K562 (cell line): ENCODE results near the gene TMEM25. TPM values are rescaled to one million over a fixed set of nuclear protein-coding genes. Genes with fewer than 3 reads are reported as not detected.

Experiments
- ATF6 ChIP-seq: sonication (generic); formaldehyde crosslinking; IDR thresholded peaks from 2 replicates; pipeline ENCODE4 v1.4.0; 2020; ENCODE audit warnings: mild to moderate bottlenecking, missing genetic modification reagents
- BRF2 ChIP-seq: IDR thresholded peaks from 3 replicates; pipeline ENCODE4 v1.6.1; 2011; ENCODE audit warnings: borderline replicate concordance, mild to moderate bottlenecking; ENCODE audit not compliant: insufficient read length, insufficient read depth
- CEBPG ChIP-seq, 3 experiments: fragments of 200-800 bp in 1 of 3; sonication (Bioruptor generic) in 1 of 3; sonication (generic) in 1 of 3; formaldehyde crosslinking in 1 of 3; IDR thresholded peaks in 2 of 3; conservative IDR thresholded peaks in 1 of 3; 2 replicates each; pipeline versions ENCODE4 v1.6.1 to v1.8.0; 2016 to 2022; ENCODE audit warnings: missing compliant biosample characterization in 2 of 3, missing genetic modification characterization in 2 of 3, mild to moderate bottlenecking in 1 of 3, missing genetic modification reagents in 1 of 3
- CHD4 ChIP-seq: fragments of 200-600 bp; sonication (generic); IDR thresholded peaks from 3 replicates; pipeline ENCODE4 v1.6.1; 2012; ENCODE audit warnings: low read depth, mild to moderate bottlenecking, mixed read lengths, low read length, inconsistent platforms; ENCODE audit not compliant: insufficient read depth, insufficient replicate concordance, poor library complexity, severe bottlenecking
- CREBBP ChIP-seq: IDR thresholded peaks from one replicate; pipeline ENCODE4 v1.6.1; 2012; ENCODE audit warnings: low read depth, mild to moderate bottlenecking, control low read depth, inconsistent platforms, low read length
- GATA2 ChIP-seq: sonication (generic); formaldehyde crosslinking; IDR thresholded peaks from 2 replicates; pipeline ENCODE4 v1.4.0; 2020; ENCODE audit warnings: mild to moderate bottlenecking, missing genetic modification reagents
- GATAD2A ChIP-seq: fragments of 450-650 bp; IDR thresholded peaks from 2 replicates; pipeline ENCODE4 v1.6.1; 2017
- HMBOX1 ChIP-seq: sonication (generic); IDR thresholded peaks from 2 replicates; pipeline ENCODE4 v1.6.1; 2016
- KHSRP ChIP-seq: fragments of 450-650 bp; IDR thresholded peaks from 2 replicates; pipeline ENCODE4 v1.6.1; 2017
- MTF1 ChIP-seq: fragments of 250-450 bp; sonication (Bioruptor Pico); IDR thresholded peaks from 2 replicates; pipeline ENCODE4 v1.9.0; 2021; ENCODE audit warnings: moderate library complexity, mild to moderate bottlenecking, inconsistent platforms, borderline replicate concordance
- NCOR1 ChIP-seq: fragments of 450-650 bp; IDR thresholded peaks from 2 replicates; pipeline ENCODE4 v1.6.1; 2016; ENCODE audit warnings: mild to moderate bottlenecking, moderate library complexity
- NFIX ChIP-seq: fragments of 250-450 bp; sonication (Bioruptor Pico); IDR thresholded peaks from 2 replicates; pipeline ENCODE4 v1.4.0; 2020; ENCODE audit warnings: low read depth, mild to moderate bottlenecking, moderate library complexity
- NR2C1 ChIP-seq, 2 experiments: fragments of 450-650 bp; IDR thresholded peaks; 2 replicates each; pipeline ENCODE4 v1.6.1; 2017; ENCODE audit warnings: mild to moderate bottlenecking in 2 of 2, antibody characterized with exemption in 1 of 2, inconsistent platforms in 1 of 2, missing compliant biosample characterization in 1 of 2, missing genetic modification characterization in 1 of 2
- PCBP1 ChIP-seq: fragments of 200-400 bp; formaldehyde crosslinking; IDR thresholded peaks from 2 replicates; pipeline ENCODE4 v1.6.1; 2018; ENCODE audit warnings: mild to moderate bottlenecking, low read depth, low read length; ENCODE audit not compliant: poor library complexity, severe bottlenecking
- POLR2G ChIP-seq: fragments of 200-400 bp; formaldehyde crosslinking; IDR thresholded peaks from 2 replicates; pipeline ENCODE4 v1.6.1; 2017; ENCODE audit warnings: low read depth, mild to moderate bottlenecking, antibody characterized with exemption, low read length, moderate library complexity
- POLR2H ChIP-seq: IDR thresholded peaks from 2 replicates; pipeline ENCODE4 v1.6.1; 2016; ENCODE audit warnings: missing genetic modification characterization, low read depth, mild to moderate bottlenecking, control low read depth, missing compliant biosample characterization, moderate library complexity
- STAG1 ChIP-seq: sonication (generic); formaldehyde crosslinking; IDR thresholded peaks from 2 replicates; pipeline ENCODE4 v1.5.0; 2020; ENCODE audit warnings: missing genetic modification reagents, borderline replicate concordance
- ZBTB26 ChIP-seq: fragments of 450-650 bp; formaldehyde crosslinking; IDR thresholded peaks from 2 replicates; pipeline ENCODE4 v1.4.0; 2022; ENCODE audit warnings: missing genetic modification characterization
- polyA plus RNA-seq, 8 experiments: library from polyadenylated mRNA; depleted of rRNA in 4 of 8; stranded (reverse) in 5 of 8; unstranded in 3 of 8; fragments of >200 nt; fragmentation: Nextera tagmentation in 2 of 8; fragmentation: Illumina TruSeq in 1 of 8; extraction: Ambion mirVana in 2 of 8; extraction: Trizol in 1 of 8; gene quantifications; 2 replicates each; pipeline versions ENCODE4 v1.2.1 to v1.2.3, GENCODE V29; 2011 to 2014; ENCODE audit warnings: inconsistent platforms in 1 of 8, missing spikeins in 1 of 8
- total RNA-seq, 7 experiments: library from RNA; depleted of rRNA in 6 of 7; stranded (reverse); fragments of >200 nt in 6 of 7; fragmentation: Illumina TruSeq in 2 of 7; extraction: Trizol in 2 of 7; gene quantifications; 2 replicates each; pipeline versions ENCODE4 v1.2.1 to v1.2.3, GENCODE V29; 2011 to 2021; ENCODE audit warnings: low replicate concordance in 1 of 7

TMEM25 gene
- total and polyA plus RNA-seq, 9 of the 15 experiments (the other 6 are each of a cell fraction or from before 2014, with no cell fraction given), result 0.34 to 3.8 (median 2.0) TPM

- TF ChIP-seq ZBTB26 (CRISPR knock-in tag) (0 out of 2 replicates have a peak, but pooled peaks have one; percentile 23), KHSRP (no peak), GATA2 (no peak), STAG1 (peak; percentile 36; the same call in 1 of the 2 replicates), GATAD2A (no peak), ATF6 (CRISPR knock-in tag) (no peak), POLR2G (peak; percentile 87), POLR2H (tag) (no peak), CREBBP (no peak), MTF1 (CRISPR knock-in tag) (no peak), NCOR1 (no peak), NR2C1 (IDR thresholded peaks at IDR 0.05) (no peak), NR2C1 (tag; IDR thresholded peaks at IDR 0.05) (no peak), CEBPG (CRISPR knock-in tag; IDR thresholded peaks at IDR 0.05) (no peak), CEBPG (tag; conservative IDR thresholded peaks at IDR 0.05 in 1 of 2, IDR thresholded peaks at IDR 0.05 in 1 of 2) (no peak), NFIX (CRISPR knock-in tag) (no peak), PCBP1 (no peak), HMBOX1 (no peak), CHD4 (no peak), BRF2 (no peak)
Observed at GRCh38 chr11:118530683-118531596, at the start of gene TMEM25 (continued).
